Epithelial cell of proximal tubule (primary cell): ENCODE measurements around the gene PLP1. TPM values are rescaled to one million over a fixed set of nuclear protein-coding genes. Genes with fewer than 3 reads are reported as not detected.

Experiments
- DNase-seq: peaks from one replicate; pipeline ENCODE4 v3.0.0-alpha.2; 2011; ENCODE audit warnings: low read depth
- H3K4me3 ChIP-seq: 2 replicates; pipeline ENCODE4 v1.5.1; 2011; ENCODE audit warnings: low read depth, mild to moderate bottlenecking, low read length
- total RNA-seq: library from RNA; depleted of rRNA; stranded (reverse); fragments of >200 nt; gene quantifications from 2 replicates; pipeline ENCODE4 v1.2.3, GENCODE V29; 2015
- TF ChIP-seq, protein P1 (sequence below): conservative IDR thresholded peaks from 2 replicates; pipeline ENCODE4 v1.5.1; 2012; ENCODE audit warnings: low read depth, mild to moderate bottlenecking, low read length

Gene PLP1
- total RNA-seq, 1 donor from 2014 or later: not detected

DNA sequence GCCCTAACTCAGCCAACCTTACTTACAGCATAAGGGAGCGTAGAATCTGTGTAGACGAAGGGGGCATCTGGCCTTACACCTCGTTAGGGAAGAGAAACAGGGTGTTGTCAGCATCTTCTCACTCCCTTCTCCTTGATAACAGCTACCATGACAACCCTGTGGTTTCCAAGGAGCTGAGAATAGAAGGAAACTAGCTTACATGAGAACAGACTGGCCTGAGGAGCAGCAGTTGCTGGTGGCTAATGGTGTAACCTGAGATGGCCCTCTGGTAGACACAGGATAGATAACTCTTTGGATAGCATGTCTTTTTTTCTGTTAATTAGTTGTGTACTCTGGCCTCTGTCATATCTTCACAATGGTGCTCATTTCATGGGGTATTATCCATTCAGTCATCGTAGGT is 14.6 kb downstream of the PLP1 start:
- DNase-seq: no peak
- TF ChIP-seq, protein P1, sequence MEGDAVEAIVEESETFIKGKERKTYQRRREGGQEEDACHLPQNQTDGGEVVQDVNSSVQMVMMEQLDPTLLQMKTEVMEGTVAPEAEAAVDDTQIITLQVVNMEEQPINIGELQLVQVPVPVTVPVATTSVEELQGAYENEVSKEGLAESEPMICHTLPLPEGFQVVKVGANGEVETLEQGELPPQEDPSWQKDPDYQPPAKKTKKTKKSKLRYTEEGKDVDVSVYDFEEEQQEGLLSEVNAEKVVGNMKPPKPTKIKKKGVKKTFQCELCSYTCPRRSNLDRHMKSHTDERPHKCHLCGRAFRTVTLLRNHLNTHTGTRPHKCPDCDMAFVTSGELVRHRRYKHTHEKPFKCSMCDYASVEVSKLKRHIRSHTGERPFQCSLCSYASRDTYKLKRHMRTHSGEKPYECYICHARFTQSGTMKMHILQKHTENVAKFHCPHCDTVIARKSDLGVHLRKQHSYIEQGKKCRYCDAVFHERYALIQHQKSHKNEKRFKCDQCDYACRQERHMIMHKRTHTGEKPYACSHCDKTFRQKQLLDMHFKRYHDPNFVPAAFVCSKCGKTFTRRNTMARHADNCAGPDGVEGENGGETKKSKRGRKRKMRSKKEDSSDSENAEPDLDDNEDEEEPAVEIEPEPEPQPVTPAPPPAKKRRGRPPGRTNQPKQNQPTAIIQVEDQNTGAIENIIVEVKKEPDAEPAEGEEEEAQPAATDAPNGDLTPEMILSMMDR: no peak
- H3K4me3 ChIP-seq: no peak overlapping the region

DNA sequence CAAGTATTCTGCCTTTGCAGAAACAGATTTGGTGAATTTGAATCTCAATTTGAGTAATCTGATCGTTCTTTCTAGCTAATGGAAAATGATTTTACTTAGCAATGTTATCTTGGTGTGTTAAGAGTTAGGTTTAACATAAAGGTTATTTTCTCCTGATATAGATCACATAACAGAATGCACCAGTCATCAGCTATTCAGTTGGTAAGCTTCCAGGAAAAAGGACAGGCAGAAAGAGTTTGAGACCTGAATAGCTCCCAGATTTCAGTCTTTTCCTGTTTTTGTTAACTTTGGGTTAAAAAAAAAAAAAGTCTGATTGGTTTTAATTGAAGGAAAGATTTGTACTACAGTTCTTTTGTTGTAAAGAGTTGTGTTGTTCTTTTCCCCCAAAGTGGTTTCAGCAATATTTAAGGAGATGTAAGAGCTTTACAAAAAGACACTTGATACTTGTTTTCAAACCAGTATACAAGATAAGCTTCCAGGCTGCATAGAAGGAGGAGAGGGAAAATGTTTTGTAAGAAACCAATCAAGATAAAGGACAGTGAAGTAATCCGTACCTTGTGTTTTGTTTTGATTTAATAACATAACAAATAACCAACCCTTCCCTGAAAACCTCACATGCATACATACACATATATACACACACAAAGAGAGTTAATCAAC is 15.3 kb downstream of the PLP1 start:
- no peak for DNase-seq
- TF ChIP-seq, protein P1: no peak
- H3K4me3 ChIP-seq: no peak overlapping the region

DNA sequence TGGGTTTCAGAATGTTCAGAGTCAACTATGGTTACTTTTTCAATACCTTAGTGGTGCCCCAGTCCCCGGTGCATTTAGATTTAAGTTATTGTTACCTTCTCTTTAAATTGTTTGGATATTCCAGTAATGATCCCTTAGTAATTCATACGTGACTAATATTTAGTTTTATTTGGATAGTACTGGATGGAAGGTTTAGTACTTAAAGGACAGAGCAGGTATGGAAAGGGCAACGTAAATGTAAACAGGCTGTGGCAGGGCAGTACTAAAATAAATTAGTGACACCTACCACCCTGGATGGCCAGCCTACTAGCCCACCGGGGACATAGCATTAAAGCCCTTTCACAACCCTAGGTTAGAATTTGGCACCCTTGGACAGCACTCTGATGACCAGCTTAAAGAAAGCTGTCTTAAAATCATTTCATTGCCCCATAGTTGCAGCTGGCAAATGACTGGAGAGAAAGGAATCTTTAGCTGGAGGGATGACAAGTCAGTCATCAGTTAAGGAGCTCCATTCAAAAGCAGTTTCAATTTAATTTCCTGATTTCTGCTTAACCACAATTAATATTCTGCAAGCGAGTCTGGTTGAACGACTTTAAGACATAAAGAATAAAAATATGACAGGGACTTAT is 16.4 kb downstream of the PLP1 start:
- no peak overlapping the region for H3K4me3 ChIP-seq
- TF ChIP-seq, protein P1: no peak
- no peak for DNase-seq

DNA sequence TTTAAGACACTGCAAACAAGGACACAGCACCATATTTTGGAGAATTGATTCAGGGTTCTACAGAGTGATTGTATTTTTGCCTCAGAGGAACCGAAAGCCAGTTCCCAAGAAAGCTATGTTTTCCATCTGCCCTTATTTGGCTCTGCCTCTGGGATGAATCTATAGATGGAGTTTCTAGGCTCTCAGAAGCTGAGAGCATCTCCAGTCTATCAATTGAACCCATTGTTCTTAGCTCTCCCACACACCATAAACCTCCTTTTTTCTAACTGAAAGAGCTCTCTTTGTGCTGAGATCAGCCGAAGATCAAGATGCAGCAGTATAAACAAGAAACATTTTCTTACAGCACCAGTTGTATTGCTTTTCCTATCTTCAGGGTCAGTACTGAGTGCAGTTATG is 16.9 kb downstream of the PLP1 start:
- DNase-seq: no peak

DNA sequence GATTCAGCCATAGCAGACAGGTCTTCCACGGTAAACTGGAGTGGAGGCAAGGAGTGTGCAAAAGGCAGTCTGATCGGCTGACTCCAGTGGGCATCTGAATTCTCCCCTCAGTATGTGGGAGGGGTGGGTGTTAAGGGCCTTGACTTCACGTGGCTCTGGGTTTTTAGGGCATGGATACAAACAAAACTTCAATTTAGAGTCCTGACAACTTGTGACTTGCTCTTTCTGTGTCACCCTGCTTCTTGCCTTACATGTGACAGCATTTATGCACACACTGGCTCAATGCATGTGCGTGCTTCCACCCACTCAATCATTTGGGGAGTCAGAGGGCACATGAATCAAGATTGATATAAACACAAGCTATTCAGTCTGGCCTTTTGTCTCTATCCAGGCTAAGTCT is 17.5 kb downstream of the PLP1 start:
- TF ChIP-seq, protein P1: no peak
- DNase-seq: no peak
- no peak overlapping the region for H3K4me3 ChIP-seq

More for the DNA sequence above, 16.9 kb downstream of the PLP1 start:
- no peak overlapping the region for H3K4me3 ChIP-seq
- TF ChIP-seq, protein P1: no peak

DNA sequence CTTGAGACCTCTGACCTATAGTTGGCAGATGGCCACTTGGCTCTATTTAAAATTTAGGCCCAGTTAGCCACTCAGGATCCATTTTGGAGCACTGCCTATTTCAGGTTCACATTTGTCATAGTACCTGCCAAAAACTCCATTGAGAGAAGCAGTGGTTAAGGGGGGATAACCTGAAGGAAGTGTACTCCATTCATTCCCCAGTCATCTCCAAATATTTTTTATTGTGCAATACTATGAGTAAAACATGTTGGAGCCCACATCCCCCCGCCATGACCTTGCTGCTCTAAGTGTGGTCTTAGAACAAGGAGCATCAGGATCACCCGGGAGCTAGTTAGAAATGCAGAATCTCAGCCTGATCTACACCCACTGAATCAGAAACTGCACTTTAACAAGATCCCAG is 21.1 kb downstream of the PLP1 start:
- no peak for DNase-seq
- TF ChIP-seq, protein P1: no peak

DNA sequence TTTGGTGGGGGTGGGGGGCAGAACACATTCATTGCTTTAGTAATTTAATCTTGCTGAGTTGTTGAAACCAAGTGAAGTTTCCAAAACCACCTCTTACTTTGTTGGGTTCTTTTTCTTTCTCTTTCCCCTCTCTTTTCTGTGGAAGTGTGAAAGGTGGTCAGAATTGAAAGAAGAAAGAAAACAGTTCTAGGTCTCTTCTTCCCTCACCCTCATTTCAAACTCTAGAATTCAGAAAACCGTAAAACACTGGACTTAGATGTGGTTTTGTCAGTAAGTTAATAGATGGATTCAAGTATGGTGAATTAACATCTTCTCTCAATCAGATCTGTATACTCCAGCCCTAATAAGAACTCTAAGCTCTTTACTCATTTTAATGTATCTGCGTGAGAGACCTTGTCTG is 23.7 kb downstream of the PLP1 start:
- TF ChIP-seq, protein P1: no peak
- no peak overlapping the region for H3K4me3 ChIP-seq
- no peak for DNase-seq

More for the DNA sequence above, 21.1 kb downstream of the PLP1 start:
- H3K4me3 ChIP-seq: no peak overlapping the region
